HG03520 (cell line): ENCODE results near the gene TAF3.
A peak's percentile ranks its signal among the peaks of the same experiment; 100 is the strongest.
"Not testable (repeated sequence)": the region's sequence is repeated elsewhere in the genome, so short reads cannot be mapped to it uniquely, and the experiment has no call there.

Experiments used
- ATAC-seq: cut with Tn5 transposase; IDR thresholded peaks from one replicate; pipeline ENCODE4 v1.9.1; 2021; ENCODE audit warnings: mild to moderate bottlenecking, moderate library complexity; ENCODE audit not compliant: unreplicated experiment

Gene TAF3

GRCh38 chr10:7818295-7819120 is at the start of gene TAF3:
Gene TAF3 (plus strand): TSS chr10:7818505. CDS start chr10:7818710, 205 bp downstream.
- ATAC-seq, result peak; percentile 82

- no peak for ATAC-seq
These were observed 44.2 kb upstream of the TAF3 start for GRCh38 chr10:7773845-7774801.

GRCh38 chr10:7776777-7777176 is 41.5 kb upstream of the TAF3 start:
- no peak for ATAC-seq

GRCh38 chr10:7782194-7782593 is 36.1 kb upstream of the TAF3 start:
- not testable (repeated sequence) for ATAC-seq

- ATAC-seq, result no peak
These were observed 31.9 kb upstream of the TAF3 start for GRCh38 chr10:7786430-7786829.

GRCh38 chr10:7787150-7787856 is 31.0 kb upstream of the TAF3 start:
- peak; percentile 10 for ATAC-seq

- peak; percentile 93 for ATAC-seq
These were observed 30.3 kb upstream of the TAF3 start, which contains the start of the genes ATP5F1C and KIN for GRCh38 chr10:7787857-7788638. Gene ATP5F1C (plus strand): TSS chr10:7788177. CDS start chr10:7788208, 31 bp downstream. Gene KIN (minus strand): TSS chr10:7787993. CDS start chr10:7787933, 60 bp downstream.

GRCh38 chr10:7788639-7789286 is 29.5 kb upstream of the TAF3 start:
- ATAC-seq, result peak; percentile 15

- no peak for ATAC-seq
These were observed 28.9 kb upstream of the TAF3 start for GRCh38 chr10:7789390-7789789.

GRCh38 chr10:7792541-7792940 is 25.8 kb upstream of the TAF3 start:
- no peak for ATAC-seq

GRCh38 chr10:7794251-7795026 is 23.9 kb upstream of the TAF3 start:
- no peak for ATAC-seq

- ATAC-seq, result no peak
These were observed 22.7 kb upstream of the TAF3 start for GRCh38 chr10:7795605-7796004.

GRCh38 chr10:7797582-7797981 is 20.7 kb upstream of the TAF3 start:
- ATAC-seq, result no peak

GRCh38 chr10:7802606-7803005 is 15.7 kb upstream of the TAF3 start:
- ATAC-seq, result no peak

GRCh38 chr10:7804216-7804615 is 14.1 kb upstream of the TAF3 start:
- no peak for ATAC-seq

- no peak for ATAC-seq
These were observed 13.6 kb upstream of the TAF3 start for GRCh38 chr10:7804741-7805140.

GRCh38 chr10:7808686-7809267 is 9.5 kb upstream of the TAF3 start:
- ATAC-seq, result no peak

GRCh38 chr10:7810443-7810842 is 7.9 kb upstream of the TAF3 start:
- ATAC-seq, result no peak
